Adipocyte (in vitro differentiated cells): ENCODE measurements around the gene SLC31A2.
A peak's percentile ranks its signal among the peaks of the same experiment; 100 is the strongest.
"Not testable (repeated sequence)": the region's sequence is repeated elsewhere in the genome, so short reads cannot be mapped to it uniquely, and the experiment has no call there.

Experiments used
- DNase-seq: peaks from one replicate; pipeline ENCODE4 v3.0.0-alpha.2; 2015; ENCODE audit warnings: low read depth
- H3K27me3 ChIP-seq: replicated peaks from 2 replicates; pipeline ENCODE4 v1.7.0; 2013; ENCODE audit warnings: mild to moderate bottlenecking, low read length, moderate library complexity; ENCODE audit not compliant: control insufficient read depth, insufficient read depth
- H3K36me3 ChIP-seq: 2 replicates; pipeline ENCODE4 v1.7.0; 2013; ENCODE audit warnings: low read length, mild to moderate bottlenecking, moderate library complexity; ENCODE audit not compliant: control insufficient read depth, insufficient read depth, severe bottlenecking
- H3K4me1 ChIP-seq: 2 replicates; pipeline ENCODE4 v1.7.0; 2013; ENCODE audit warnings: mild to moderate bottlenecking, low read length, moderate library complexity; ENCODE audit not compliant: control insufficient read depth, insufficient read depth
- H3K4me3 ChIP-seq: 2 replicates; pipeline ENCODE4 v1.7.0; 2013; ENCODE audit warnings: mild to moderate bottlenecking, low read length, moderate library complexity
- H3K9ac ChIP-seq: 2 replicates; pipeline ENCODE4 v1.7.0; 2013; ENCODE audit warnings: mild to moderate bottlenecking, low read length, moderate library complexity
- H3K9me3 ChIP-seq: 2 replicates; pipeline ENCODE4 v1.7.0; 2013; ENCODE audit warnings: mild to moderate bottlenecking, low read length, moderate library complexity; ENCODE audit not compliant: control insufficient read depth

SLC31A2 gene

DNA sequence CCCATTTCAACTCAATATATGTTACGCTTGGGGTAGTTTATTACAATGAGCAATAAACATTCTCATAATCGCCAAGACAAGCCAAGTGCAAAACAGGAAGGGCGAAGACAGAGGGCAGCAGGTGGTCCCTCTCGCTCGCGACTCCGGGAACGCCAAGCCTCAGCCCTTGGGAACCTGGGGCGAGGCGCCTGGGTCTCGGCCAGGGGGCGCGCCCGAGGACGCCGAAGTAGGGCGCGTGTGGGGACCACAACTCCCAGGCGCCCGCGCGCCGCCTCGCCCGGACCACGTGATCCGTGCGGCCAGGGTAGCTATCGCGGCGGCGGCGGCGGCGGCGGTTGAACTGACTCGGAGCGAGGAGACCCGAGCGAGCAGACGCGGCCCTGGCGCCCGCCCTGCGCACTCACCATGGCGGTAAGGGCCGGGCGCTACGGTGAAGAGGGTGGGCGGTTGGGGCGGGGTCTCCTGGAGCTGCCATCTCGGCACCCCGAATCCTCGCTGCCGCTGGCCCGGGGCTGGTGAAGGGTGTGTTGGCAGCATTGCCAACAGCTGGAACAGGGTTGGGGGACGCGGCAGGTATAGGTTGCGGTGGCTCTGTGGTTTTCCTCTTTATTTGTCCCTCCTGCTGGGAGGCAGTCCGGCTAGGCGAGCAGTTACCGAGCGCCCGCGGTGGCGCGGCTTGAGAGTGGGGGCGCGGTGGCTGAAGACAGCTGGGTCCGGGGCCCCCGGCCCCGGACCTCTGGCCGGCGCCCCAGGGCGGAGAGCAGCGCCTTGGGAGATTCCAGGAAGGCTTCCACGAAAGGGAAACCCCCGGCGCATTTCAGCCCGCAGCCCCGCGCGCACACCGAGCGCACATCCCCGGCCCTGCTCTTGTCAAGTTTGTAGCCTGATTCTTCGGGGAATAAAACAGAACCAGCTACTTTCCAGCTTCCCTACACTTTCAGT is at the start of gene SLC31A2:
Gene SLC31A2 (plus strand): TSS at position 338 of the 942 bp plus-strand sequence. CDS start 68 bp downstream, at position 406.
- Histone ChIP-seq H3K36me3 (no peaks in the 10 kb centered on the region), H3K9ac (peak within 1 kb of the TSS; percentile 92), H3K4me1 (peaks cover 41% of the 10 kb centered on the region), H3K4me3 (peak within 1 kb of the TSS; percentile 91), H3K27me3 (no peaks in the 10 kb centered on the region), H3K9me3 (no peaks in the 10 kb centered on the region)
- DNase-seq, result peak; percentile 94

DNA sequence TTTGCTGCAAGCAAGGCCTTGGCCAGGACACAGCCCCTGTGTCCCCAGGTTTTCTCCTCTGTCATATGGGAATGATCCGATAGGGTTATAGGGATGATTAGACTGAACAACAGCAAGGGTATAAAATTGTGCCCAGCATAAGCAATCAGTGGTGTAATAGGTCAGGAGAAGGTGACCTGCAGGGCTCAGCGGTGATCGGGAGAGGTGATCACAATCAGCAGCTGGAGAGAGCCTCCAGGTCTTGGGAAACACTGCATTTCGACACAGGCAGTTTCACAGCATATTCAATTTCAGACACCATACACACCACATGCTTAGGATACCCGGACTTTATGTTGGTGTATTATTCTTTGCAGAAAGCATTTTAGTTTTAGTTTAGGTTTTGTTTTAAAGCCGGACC is 45.5 kb upstream of the SLC31A2 start:
- H3K4me3 ChIP-seq, result not testable (repeated sequence)

GRCh38 chr9:113111065-113111951 is 39.5 kb upstream of the SLC31A2 start:
- not testable (repeated sequence) for H3K27me3 ChIP-seq, H3K36me3 ChIP-seq, H3K4me1 ChIP-seq, H3K9me3 ChIP-seq
- DNase-seq, result peak; percentile 24
- Histone ChIP-seq H3K4me3 (peak overlapping the region; percentile 26), H3K9ac (peak overlapping the region; percentile 38)

More for the DNA sequence above, 45.5 kb upstream of the SLC31A2 start:
- H3K27me3 ChIP-seq, H3K36me3 ChIP-seq, H3K9me3 ChIP-seq, DNase-seq, H3K9ac ChIP-seq, H3K4me1 ChIP-seq: not testable (repeated sequence)

- not testable (repeated sequence) for H3K27me3 ChIP-seq, H3K36me3 ChIP-seq, H3K9me3 ChIP-seq, H3K4me1 ChIP-seq
- H3K9ac ChIP-seq, result peak overlapping the region; percentile 5
- DNase-seq, result peak; percentile 23
- H3K4me3 ChIP-seq, result peak overlapping the region; percentile 21
Measured at GRCh38 chr9:113112706-113113510, 37.9 kb upstream of the SLC31A2 start.

DNA sequence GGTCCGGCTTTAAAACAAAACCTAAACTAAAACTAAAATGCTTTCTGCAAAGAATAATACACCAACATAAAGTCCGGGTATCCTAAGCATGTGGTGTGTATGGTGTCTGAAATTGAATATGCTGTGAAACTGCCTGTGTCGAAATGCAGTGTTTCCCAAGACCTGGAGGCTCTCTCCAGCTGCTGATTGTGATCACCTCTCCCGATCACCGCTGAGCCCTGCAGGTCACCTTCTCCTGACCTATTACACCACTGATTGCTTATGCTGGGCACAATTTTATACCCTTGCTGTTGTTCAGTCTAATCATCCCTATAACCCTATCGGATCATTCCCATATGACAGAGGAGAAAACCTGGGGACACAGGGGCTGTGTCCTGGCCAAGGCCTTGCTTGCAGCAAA is 32.0 kb upstream of the SLC31A2 start:
- DNase-seq, H3K27me3 ChIP-seq, H3K4me3 ChIP-seq, H3K9me3 ChIP-seq, H3K36me3 ChIP-seq, H3K9ac ChIP-seq, H3K4me1 ChIP-seq: not testable (repeated sequence)

- Histone ChIP-seq H3K4me1 (no peaks in the 10 kb centered on the region), H3K27me3 (no peaks in the 10 kb centered on the region), H3K9me3 (no peaks in the 10 kb centered on the region), H3K4me3 (no peak overlapping the region), H3K36me3 (no peaks in the 10 kb centered on the region), H3K9ac (no peak overlapping the region)
- no peak for DNase-seq
Measured at GRCh38 chr9:113125386-113126035, 25.3 kb upstream of the SLC31A2 start.

DNA sequence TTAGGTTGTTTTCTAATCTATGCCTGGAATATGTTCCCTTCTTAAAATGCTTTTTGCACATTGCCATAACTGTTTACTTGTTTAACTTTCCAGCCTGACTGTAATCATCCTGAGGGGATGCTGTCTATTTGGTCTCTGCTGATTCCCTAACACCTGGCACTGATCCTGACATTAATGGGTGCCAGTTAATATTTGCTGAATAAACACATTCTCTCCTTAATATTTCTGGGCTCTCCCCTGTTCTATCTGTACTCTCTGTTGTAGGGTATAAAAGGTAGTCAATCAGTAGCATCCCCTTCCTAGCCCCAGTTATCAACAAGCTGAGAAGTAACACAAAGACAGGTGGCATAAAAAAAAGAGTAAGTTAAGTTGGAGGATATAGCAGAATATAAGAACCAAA is 21.3 kb upstream of the SLC31A2 start:
- H3K9ac ChIP-seq, result no peak overlapping the region
- no peak for DNase-seq

GRCh38 chr9:113129884-113130283 is 20.9 kb upstream of the SLC31A2 start:
- H3K9me3 ChIP-seq, result no peaks in the 10 kb centered on the region
- H3K9ac ChIP-seq, result no peak overlapping the region
- DNase-seq, result no peak
- peaks cover 13% of the 10 kb centered on the region for H3K27me3 ChIP-seq
- H3K36me3 ChIP-seq, result no peaks in the 10 kb centered on the region
- no peaks in the 10 kb centered on the region for H3K4me1 ChIP-seq
- H3K4me3 ChIP-seq, result no peak overlapping the region

More for the DNA sequence above, 21.3 kb upstream of the SLC31A2 start:
- Histone ChIP-seq H3K4me3 (no peak overlapping the region), H3K9me3 (no peaks in the 10 kb centered on the region), H3K36me3 (no peaks in the 10 kb centered on the region), H3K27me3 (peaks cover 9% of the 10 kb centered on the region), H3K4me1 (no peaks in the 10 kb centered on the region)

DNA sequence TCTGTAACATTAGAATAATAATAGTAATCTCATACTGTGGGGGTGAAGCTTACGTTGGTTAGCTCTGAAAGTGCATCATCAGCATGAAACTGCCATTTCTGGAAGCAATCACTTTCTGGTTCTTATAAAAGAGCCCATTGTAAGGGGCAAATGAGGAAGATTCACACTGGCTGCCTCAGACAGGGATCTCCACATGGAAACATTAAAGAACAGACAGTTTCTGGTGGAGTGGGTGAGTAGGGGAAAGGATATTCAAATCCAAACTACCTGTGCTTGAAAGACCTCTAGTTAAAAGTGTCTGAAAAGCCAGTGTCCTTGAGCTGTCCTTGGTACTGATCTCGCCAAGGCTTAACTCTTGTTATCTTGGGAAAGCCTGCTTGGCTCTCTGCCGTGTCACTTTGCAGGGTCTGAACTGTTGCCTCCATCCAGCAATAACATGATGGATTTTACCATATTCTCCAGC is 19.1 kb upstream of the SLC31A2 start:
- Histone ChIP-seq H3K36me3 (no peaks in the 10 kb centered on the region), H3K9me3 (no peaks in the 10 kb centered on the region), H3K4me1 (no peaks in the 10 kb centered on the region), H3K27me3 (peaks cover 18% of the 10 kb centered on the region), H3K4me3 (no peak overlapping the region), H3K9ac (no peak overlapping the region)
- DNase-seq, result peak; percentile 42
